Stimulated activated CD8-positive, alpha-beta memory T cell treated with anti-CD3 and anti-CD28 coated beads, Interleukin-7, amount 100 ng/mL, for 24 hours (primary cell): ENCODE data around the gene USP21.

ENCODE experiments used
- DNase-seq: peaks from one replicate; pipeline ENCODE4 v3.0.0-alpha.2; 2020; ENCODE audit warnings: low read depth

Gene USP21

DNA sequence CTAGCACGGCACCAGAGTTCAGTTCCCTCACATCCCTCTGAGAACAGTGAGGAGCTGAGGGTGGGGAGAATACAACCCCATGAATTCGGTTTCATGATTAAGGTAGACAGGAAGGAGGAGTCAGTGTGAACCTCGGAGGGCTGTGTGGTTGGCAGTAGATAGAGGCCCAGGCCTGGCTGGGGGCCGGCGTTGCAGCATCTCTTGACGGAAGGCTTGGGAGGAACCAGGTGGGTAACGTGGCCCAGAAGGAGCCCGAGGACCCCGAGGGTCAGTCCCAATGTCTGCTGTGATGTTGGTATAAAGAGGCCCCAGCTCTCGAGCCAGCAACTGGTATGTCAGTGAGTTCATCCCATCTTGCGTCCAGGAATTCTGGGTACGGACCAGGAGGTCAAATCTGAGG lies 12.4 kb downstream of the USP21 start:
- no peak for DNase-seq

DNA sequence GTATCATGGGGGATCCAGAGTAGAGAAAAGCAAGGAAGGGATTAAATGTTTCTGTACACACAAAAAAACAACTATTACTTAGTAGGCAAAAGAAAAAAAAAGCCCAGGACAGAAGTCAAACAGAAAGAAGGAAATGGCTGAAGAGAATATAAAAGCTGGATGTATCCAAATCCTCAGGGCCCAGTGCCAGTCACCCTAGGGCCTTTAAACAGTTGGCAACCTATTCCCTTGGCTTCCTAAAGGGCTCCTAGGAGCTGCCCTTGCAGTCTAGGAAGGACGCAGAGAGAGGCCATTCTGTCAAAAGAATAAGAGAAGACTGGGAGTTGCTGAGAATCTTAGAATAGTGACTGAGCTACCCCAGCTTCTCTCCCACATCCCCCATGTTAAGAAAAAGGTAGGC lies 13.0 kb downstream of the USP21 start:
- DNase-seq: no peak

DNA sequence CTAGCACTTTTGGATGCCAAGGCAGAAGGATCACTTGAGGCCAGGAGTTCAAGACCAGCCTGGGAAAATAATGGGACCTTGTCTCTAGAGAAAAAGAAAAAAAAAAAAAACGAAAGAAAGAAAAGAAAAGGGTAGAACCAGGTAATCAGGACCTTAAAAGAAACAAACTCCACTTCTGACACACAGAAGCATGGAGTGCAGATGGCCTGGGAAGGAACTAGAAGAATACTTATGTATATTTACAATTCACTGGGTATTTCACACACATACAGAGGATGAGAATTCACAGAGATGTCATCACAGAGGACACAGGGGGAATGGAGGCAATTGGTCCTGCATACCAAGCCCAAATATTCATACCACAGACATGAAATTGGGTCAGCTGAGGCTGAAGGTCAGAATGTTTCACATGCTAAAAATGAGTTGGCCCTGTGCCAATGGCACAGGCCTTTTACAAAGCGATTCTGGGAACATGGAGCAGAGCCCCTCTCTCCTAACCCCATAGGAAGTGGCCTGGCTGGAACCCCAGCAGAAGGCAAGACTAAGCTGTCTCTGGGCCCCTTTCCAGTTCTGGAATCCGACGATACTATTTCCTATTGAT lies 13.6 kb downstream of the USP21 start:
- DNase-seq: no peak

DNA sequence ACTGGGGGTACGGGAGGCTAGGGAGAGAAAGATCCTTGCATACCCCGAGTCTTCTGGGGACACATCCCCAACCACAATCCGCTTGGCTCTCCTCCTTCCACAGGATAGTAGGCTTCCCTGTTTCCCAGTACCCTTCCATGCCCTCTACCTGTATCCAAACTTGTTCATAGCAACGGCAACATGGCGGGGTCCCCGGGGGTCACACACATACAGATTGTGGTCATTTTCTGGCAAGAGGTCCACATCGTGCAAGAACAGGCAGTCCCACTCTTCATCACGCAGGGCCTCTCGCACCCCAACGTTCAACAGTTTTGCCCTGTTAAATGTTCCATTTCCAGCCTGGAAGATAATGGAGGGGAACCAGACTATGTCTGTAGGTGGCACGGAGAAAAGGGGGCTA lies 14.4 kb downstream of the USP21 start:
- no peak for DNase-seq

DNA sequence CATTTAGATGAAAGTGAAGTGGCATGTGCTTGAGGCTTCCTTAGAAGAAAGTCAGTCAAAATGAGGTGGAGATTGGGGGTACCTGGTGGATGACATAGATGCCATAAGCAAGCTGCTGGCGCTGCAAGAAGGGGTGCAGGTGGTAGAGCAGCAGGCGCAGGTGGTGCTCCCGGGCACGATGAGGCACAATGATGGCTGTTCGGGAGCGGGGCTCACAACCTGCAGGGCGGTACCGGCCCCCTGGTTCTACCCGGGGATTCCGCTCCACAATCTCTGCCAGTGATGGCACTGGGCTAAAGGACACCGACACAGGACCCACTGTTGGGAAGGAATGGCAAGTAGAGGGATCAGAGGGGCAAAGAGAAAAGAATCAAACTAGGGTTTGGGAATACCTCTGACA lies 15.6 kb downstream of the USP21 start:
- DNase-seq: no peak

DNA sequence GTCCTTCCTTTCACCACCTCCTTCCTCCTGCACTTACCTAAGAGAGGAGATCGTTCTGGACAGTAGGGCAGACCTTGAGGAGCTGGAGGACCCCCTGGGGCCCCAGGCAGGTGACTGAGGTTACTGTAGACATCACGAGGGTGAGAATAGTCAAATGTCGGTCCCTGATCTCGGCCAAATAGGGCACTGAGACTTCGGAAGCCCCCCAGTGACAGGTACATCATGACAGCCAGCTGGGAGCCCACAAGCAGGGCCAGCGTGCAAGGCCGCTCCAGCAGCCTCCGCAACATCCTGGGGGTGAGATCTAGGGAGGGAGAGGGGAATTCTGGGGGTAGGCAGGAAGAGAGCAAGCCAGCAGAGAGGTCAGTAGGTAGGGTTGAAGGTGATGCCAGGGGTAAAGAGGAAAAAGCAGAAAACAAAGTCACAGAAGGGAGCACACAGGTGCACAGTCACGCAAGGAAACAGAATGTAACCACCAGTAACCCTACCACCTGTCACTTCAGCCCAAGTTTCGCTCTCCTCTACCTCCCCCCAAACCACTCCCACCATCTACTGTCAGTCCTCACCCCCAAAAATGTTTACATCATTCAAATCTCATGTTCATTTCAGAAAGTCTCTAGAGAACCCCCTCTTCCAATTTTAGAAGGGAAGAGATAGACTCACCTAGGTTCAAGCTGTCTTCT lies 16.6 kb downstream of the USP21 start:
- DNase-seq: no peak

DNA sequence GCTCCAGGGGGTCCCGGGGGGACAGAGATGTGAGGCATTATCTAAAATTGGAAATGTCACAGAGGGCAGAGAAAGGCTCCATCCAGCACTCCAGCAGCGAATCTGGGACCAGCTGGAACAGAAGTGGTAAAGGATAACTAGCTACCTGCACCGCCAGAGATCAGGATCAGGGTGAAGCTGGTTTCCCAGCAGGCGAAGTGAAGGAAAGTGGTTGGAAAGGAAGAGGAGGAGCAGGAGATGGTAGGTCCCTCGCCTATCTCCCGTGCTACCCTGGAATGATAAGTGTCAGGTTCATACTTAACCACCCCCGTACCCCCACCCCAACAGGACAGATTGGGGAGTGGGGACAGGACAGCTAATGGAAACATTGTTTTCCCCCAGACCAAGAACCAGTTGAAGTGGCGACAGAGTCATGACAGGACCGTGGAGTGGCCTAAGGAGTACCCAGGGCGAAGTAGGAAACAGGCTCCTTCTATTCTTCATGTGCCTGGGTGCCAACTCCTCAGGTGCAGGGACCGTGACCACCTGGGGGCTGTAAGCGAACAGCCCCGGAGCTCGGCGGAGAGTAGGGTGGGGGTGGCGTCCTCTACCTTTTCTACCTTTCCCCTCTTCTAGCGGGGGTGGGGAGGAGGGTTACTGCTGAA lies 17.3 kb downstream of the USP21 start:
- no peak for DNase-seq

DNA sequence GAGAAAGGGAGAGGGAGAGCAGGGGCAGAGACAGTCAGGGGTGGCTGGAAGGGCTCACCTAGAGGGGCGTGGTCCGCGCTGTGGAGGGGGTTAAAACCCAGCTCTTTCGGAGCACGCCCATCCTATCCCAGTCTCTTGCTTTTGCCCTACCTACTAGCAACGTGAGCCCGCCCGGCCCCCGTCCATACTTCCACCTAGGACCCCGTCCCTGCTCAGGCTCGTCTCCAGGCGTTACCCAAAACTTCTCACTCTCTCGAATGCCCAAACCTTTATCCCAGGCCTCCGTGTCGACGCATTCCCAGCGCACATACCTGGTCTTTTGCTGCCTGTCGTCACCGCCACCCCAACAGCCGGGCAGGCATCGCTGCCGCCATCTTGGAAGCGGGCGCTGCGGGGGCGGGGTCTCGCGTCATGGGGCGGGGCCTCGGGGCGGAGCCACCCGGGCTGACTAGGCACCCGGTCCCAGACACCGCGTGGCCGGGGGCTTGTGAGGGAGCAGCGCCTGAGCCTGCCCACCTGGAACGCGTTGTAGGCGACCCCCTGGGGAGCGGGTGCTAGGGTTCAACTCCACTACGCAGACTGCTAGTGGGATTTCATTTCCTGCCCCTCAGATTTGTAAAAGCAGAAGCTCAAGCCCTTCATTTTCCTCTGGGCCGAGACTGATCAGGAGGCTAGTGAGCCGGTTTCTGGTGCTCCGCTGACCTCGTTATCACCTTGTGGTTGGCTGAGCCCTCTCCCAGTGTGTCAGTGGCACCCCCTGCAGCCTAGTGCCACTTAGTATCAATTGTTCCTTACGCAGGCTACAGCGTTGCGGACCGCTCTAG lies 18.0 kb downstream of the USP21 start, which contains the start of gene B4GALT3:
TSS of gene B4GALT3 (minus strand) at position 396 of the 824 bp plus-strand sequence. CDS start 1,447 bp downstream, outside the sequence.
- peak; percentile 97 for DNase-seq

DNA sequence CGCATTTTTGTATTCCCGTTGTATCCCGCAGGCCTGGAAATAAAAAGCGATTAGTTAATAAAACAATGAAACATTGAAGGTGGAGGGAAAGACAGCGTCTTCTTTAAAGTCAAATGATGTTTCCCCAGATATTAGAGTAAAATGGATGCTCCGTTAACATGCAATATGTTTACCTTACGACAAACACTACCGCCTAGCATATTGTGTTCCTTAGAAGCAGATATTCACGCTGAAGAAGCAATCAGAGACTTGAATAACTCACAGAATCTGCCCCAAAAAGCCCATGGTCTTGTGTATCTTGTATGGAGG lies 18.6 kb downstream of the USP21 start:
- DNase-seq: no peak

DNA sequence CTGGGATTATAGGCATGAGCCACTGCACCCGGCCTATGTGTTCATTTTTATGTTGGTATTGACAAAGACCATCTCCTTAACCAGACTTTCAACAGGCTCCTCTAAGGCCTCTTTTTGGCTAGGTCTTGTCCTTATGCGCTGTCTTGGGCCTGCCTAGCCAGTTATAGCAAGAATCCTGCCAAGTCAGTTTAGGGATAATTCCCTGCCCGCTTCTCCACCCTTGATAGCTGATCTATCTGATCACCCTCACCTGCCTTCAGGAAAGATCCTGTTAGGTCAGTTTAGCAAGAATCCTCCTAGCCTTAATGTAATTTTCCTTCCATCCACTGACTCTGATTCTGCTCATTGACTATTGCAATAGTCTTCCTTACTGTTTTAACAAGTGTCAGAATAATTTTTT lies 20.4 kb downstream of the USP21 start:
- no peak for DNase-seq

DNA sequence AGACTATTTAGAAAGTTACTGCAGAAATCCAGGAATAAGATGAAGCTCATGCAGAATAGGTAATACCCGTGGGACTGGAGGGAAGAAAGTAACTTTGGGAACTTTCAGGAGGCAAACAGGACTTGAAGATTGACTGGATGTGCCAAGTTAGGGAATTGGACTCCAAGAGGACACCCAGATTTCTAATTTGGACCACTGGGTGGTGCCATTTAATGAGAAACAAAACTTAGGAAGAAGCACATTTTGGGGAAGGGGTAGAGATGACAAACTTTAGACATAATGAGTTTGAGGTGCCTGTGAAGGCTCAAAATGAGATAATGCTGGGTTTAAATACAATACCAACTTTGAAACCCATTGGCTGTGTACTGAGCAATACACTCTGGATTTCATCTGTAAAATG lies 21.3 kb downstream of the USP21 start:
- no peak for DNase-seq

DNA sequence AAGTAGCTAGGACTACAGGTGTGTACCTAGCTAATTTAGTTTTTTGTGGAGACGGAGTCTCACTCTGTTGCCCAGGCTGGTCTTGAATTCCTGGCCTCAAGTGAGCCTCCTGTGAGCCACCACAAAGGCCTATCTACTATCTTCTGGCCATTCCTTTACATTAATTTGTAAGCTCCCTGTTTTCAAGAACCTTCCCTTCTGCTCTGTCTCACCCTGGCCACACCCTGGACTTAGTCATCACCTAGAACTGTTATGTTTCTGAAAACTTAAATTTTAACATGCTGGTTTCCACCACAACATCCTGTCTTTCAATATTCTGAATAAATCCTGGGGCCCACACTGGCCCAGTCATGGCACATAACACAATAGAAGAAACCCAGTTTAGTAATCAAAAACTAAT lies 22.9 kb downstream of the USP21 start:
- no peak for DNase-seq

DNA sequence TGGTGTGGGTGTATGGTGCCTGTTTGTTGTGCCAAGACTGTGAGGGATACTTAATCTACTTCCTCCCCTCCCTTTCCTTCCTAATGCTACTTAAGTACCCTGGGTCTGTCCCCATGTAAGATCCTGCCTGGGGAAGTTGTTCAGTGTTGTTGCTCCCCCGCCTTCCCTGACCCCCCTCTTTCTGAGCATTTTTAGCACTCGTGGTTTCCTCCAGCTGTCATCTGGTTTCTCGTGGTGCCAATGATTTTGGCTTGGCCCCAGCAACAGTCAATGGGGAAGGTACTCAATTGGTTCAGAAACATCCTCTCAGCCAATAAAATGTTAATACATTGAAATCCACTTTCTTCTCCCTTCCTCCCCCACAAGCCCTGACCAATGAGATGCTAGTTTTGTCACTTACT lies 26.0 kb downstream of the USP21 start:
- no peak for DNase-seq

DNA sequence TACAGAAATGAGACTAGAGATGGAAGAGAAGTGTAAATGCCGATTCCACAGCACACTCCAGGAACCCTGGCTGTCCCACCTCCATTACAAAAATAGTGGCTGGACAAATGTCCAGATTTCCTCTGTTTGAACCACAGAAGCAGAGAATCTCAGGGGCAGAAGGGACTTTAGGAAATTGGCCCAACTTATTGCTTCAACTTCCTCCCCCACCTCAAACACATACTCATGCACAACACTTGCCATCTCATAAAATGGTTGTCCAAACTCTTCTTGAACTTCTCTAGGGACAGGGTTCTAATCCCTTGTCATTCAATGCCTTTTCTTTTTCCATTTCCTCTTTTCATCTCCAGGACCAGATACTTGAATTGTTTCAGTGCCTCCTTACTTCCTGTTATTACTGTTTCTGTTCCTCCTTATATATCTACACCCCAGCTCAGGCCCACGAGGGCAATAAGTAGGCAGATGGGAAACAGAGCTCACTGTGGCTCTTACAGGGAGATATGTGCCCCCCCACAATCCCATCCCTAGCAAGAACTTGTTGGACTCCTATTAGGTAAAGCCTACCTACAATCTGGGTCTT lies 26.5 kb downstream of the USP21 start:
- DNase-seq: no peak

DNA sequence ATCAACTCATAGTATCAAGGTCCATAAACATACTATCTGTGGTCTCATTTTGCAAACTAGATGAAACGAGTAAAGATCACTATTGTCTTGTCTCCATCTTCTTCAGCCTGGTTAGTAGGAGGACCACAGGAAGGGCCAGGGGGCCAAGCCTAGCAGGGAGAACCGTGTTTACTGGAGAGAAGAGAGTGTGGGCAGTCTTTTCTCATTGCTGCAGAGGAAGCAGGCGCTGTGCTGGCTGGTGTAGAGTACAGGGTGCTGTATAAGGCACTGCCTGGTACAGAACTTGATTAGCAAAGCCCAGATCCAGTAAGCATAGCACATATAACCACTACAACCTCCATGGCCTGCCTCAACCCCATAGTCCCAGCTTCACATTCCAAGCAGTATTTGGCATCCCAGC lies 28.0 kb downstream of the USP21 start:
- no peak for DNase-seq

DNA sequence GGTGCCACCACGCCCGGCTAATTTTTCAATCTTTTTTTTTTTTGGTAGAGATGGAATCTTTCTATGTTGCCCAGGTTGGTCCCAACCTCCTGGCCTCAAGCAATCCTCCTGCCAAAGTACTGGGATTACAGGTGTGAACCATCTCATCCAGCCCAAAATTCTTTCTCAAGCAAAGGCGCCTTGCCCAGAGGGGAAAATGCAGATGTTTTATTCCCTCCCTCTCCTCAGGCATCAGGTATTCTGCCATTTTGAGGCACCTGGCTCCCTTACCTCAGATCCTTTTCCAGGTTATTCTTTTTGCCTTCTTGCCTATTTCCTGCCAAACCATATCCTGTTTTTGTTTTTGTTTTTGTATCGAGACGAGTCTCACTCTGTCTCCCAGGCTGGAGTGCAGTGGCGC lies 29.1 kb downstream of the USP21 start:
- no peak for DNase-seq

DNA sequence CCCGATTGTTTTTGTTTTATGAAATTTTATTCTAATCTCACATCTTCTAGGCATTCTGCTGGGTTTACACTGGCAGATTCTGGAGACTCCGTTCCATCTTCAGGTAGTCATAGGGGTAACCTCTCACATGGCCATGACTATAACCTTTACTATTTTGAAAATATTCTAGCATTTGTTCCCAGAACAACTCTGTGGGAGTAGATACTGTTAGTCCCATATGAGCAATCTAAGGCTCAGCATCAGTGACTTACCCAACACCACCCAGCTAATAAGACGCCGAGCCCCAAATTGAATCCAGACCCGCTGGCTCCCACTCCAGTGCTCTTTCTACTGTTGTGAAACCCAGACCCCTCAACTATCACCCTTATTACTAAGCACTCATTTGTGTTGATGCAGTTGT lies 29.7 kb downstream of the USP21 start:
- DNase-seq: no peak

DNA sequence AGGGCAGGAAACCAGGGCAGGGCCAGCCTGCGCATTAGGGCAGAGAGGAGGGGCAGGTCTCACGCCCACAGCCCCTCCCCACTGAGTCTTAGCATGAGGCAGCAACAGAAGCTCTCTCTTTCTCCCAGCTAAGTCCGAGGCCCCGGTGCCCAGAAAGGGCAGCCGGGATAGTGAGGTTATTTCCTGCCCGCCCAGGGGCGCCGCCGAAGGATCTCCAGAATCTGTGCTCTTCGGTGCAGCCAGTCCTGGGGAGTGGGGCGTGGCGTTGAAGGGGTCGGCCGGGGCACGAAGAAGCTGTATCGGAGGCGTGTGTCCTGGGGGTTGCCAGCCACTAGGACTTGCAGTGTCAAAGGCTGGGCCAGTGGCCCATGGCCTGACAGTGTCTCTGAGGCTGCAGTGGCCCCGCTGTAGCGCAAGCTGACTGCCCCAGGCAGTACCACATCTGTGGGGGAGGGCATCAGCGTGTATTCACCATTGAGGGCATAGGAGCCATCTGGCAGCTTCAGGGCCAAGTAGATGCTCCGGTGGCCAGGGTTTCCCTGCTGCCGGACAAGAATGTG lies 31.7 kb downstream of the USP21 start:
- no peak for DNase-seq

DNA sequence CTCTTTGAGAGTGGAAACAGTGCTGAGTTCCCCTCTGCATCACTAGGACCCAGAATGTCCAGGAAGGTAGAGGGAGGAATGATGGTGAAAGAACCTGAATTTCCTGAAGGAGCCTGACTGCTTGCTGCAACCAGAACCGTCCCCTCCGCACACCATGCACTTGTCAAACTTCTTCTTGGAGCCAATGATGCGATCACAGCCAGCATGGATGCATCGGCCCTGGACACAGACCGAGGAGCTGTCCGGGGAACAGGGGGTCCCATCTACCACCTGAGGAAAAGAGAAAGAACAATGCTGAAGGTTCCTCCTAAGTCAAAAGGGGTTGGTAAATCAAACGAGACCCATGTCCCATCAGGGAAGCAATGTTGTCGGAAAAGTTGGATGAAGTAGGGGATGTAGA lies 32.7 kb downstream of the USP21 start:
- DNase-seq: no peak

DNA sequence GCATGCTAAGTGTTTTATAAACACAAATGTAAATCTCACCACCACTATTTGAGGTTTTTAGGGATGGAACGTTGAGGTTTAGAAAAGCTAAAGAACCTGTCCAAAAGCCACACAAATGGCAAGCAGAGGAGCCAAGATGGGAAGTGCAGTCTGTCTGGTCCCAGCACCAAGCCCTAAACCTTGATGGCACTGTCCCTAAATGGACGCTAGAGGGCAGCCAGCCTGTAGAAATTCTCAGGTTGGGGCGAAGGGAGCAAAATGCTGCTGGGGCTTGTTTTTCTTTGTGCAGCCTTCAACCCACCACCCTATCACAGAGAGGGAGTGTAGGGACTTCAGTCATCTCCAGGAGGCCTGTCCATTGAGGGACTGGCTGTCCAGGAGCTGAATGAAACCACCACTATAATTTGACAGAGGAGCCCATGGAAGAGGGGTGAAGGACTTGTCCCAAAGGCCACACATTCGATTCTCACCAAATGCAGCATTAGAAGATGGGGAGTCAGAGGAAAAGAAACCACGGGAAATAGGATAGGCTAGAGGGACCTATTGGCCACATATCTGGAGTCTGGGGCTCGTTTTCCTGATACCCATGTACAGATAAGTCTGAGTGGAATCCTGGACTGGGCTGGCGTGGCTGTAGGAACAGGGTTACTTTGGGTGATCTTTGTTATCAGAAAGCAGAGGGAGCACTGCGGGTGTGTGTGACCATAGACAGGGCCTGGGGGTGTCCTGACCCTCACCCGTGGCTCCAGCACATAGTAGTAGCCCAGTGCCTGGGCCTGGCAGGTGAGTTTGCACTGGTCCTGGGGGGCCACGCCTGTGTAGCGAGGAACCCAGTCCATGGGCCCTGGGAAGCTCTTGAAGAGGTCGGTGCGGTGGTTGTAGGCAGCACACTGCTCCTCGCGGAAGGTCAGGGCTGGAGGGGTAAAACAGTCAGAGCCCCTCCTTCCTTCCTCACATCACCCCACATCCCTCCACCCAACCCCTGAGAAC lies 33.5 kb downstream of the USP21 start:
- DNase-seq: no peak
